ENCODE measurements around the gene AEBP1. TPM values are rescaled to one million over a fixed set of nuclear protein-coding genes. Genes with fewer than 3 reads are reported as not detected.

AEBP1 gene
- total RNA-seq, 6 experiments from 2014 or later = 69.7 to 83.2 (median 76.4) TPM

DNA sequence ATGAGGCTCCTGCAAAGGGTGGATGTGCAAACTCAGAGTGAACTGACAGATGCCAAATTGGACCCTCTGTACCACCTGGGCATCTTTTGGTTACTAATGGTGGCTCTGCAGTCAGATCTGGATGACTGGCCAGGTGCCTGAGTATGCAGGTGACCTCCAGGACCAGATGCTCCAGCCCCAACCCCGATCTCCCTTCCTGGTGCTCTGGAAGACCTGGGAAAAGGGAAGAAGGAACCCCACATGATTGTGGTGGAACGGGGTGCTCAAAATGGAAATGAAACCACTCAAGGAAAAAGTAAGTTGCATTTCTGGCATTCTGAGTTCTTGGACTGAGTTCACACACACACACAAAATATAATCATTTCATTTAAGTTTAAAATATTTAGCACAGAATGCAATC, 9.8 kb upstream of the AEBP1 start:
- Mint-ChIP-seq H3K4me3 (no peak overlapping the region), H3K4me1 (ENCODE audit: low read depth) (peaks cover 27% of the 10 kb centered on the region), H3K27me3 (ENCODE audit: insufficient read depth) (no peaks in the 10 kb centered on the region), H3K36me3 (ENCODE audit: low read depth) (no peaks in the 10 kb centered on the region), H3K27ac (no peak overlapping the region), H3K9me3 (no peaks in the 10 kb centered on the region)
- DNase-seq = no peak
- TF ChIP-seq, protein P1, sequence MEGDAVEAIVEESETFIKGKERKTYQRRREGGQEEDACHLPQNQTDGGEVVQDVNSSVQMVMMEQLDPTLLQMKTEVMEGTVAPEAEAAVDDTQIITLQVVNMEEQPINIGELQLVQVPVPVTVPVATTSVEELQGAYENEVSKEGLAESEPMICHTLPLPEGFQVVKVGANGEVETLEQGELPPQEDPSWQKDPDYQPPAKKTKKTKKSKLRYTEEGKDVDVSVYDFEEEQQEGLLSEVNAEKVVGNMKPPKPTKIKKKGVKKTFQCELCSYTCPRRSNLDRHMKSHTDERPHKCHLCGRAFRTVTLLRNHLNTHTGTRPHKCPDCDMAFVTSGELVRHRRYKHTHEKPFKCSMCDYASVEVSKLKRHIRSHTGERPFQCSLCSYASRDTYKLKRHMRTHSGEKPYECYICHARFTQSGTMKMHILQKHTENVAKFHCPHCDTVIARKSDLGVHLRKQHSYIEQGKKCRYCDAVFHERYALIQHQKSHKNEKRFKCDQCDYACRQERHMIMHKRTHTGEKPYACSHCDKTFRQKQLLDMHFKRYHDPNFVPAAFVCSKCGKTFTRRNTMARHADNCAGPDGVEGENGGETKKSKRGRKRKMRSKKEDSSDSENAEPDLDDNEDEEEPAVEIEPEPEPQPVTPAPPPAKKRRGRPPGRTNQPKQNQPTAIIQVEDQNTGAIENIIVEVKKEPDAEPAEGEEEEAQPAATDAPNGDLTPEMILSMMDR (IDR thresholded peaks at IDR 0.05) = no peak

DNA sequence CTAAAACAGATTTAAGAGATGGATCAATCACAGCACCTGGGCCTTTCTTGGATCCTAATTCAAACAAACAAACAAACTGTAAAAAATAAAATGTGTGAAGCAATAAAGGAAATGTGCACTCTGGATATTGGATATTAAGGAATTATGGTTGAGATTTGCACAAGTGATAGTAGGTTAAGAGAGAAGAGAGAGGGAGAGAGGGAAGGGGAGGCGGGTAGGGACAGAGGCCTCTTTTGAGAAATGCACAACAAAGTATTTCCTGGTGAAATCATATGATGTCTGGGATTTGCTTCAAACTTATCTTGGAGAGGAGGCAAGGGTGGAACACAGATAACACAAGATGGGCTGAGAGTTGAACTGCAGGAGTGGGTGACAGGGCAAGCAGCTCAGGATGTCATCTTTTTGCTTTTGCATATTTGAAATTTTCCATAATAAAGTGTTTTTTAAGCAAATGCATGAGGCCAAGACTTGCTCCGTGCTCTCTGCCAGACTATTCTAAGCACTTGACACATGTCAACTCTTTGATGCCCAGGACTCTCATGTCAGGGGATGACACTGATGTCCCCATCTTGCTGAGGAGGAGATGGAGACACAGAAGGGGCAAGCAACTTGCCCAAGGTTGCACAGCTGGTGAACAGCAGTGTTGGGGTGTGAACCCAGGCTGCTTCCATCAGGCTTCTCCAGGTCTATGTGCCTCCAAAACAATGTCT, 9.1 kb upstream of the AEBP1 start:
- TF ChIP-seq, protein P1 (IDR thresholded peaks at IDR 0.05) = no peak
- Mint-ChIP-seq H3K4me3 (no peak overlapping the region), H3K27ac (no peak overlapping the region), H3K9me3 (no peaks in the 10 kb centered on the region), H3K27me3 (ENCODE audit: insufficient read depth) (no peaks in the 10 kb centered on the region), H3K36me3 (ENCODE audit: low read depth) (no peaks in the 10 kb centered on the region), H3K4me1 (ENCODE audit: low read depth) (peaks cover 30% of the 10 kb centered on the region)
- DNase-seq = no peak

DNA sequence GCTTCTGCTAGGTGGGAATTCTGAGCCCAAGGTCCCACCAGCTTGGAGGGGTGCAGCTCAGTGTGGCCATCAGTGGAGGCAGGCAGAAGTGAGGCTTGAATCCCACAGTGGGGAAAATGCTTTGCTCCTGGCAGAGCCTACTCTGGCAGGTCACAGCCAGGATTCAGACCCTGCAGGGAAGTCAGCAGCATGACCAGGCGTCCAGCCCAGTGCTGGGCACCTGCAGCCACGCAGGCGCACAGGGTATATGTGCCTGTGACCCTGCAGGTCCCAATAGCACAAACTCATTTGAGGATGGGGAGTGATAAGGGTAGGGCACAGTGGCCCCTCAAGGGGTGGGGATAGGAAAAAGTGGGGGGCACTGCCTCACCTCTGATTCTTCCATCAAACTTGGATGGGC, 8.4 kb upstream of the AEBP1 start:
- H3K4me3 Mint-ChIP-seq = no peak overlapping the region
- H3K27me3 Mint-ChIP-seq (ENCODE audit: insufficient read depth) = no peaks in the 10 kb centered on the region; the same call in 1 of the 2 replicates
- DNase-seq = no peak
- peaks cover 30% of the 10 kb centered on the region for H3K4me1 Mint-ChIP-seq (ENCODE audit: low read depth)
- H3K9me3 Mint-ChIP-seq = no peaks in the 10 kb centered on the region
- H3K27ac Mint-ChIP-seq = no peak overlapping the region
- H3K36me3 Mint-ChIP-seq (ENCODE audit: low read depth) = no peaks in the 10 kb centered on the region
- TF ChIP-seq, protein P1 (IDR thresholded peaks at IDR 0.05) = no peak

DNA sequence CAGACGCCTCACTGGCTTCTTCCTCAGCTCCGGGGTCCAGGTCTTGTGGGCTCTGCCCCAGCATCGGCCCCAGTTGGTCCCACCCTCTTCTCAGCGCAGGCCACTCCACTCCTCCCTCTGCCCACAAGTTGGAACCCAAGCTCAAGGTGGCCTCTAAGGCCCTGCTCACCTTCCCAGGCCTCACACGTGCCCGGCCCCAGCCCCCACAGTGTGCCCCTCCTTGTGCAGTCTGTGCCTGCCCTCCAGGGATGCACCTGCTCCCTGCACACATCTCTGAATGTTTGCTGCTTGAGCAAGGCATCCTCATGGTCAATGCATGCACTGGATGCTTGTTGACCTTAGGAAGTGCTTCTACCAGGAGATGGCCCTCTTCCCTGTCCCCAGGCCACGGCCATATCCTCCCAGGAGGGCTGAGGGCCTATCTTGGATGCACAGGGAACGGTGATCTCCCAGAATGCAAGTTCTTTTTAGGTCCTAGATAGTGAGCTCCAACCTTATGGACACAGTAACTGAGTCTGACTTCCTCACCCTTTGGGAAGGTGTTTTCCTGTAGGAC, 7.7 kb upstream of the AEBP1 start:
- no peak overlapping the region for H3K4me3 Mint-ChIP-seq
- no peaks in the 10 kb centered on the region; the same call in 1 of the 2 replicates for H3K27me3 Mint-ChIP-seq (ENCODE audit: insufficient read depth)
- H3K36me3 Mint-ChIP-seq (ENCODE audit: low read depth) = no peaks in the 10 kb centered on the region
- H3K27ac Mint-ChIP-seq = no peak overlapping the region
- no peak for DNase-seq
- no peaks in the 10 kb centered on the region for H3K9me3 Mint-ChIP-seq
- TF ChIP-seq, protein P1 (IDR thresholded peaks at IDR 0.05) = no peak
- H3K4me1 Mint-ChIP-seq (ENCODE audit: low read depth) = peaks cover 30% of the 10 kb centered on the region

DNA sequence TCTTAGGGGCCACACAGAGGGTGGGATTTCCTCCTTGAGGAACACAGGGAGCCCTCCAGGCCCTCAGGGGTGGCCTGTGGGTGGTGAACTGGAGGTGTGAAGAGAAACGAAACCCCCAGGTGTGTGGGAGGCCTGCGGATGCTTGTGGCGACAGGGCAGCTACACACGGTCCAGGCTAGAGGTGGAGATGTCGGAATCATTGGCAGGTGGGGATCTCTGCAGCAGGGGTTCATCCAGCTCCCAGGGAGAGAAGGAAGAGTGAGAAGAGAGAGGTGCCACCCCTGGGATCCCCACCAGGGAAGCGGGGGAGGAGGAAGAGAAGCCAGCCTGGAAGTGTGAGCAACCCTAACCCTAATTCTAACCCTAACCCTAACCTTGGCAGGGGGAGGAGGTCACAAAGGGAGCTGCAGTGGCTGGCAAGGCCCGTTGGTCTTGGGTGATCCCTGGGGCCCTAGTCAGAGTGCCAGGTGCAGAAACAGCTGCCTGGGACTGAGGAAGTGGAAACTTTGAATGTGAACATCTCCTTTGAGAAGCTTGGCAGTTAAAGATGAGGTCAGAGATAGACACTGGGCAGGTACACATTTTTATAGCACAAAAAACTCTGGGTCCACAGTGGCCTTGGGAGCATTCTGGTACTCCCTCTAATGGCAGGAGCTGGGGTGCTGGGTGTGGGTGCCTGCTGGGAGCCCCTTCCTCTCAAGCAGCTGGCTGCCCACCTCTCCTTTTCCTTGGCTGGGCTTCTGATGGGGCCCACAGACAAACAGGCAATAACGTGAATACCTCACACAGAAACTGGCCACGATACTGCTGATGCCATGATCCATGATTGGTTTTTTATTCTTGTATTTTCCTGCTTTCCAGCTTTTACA, 6.8 kb upstream of the AEBP1 start:
- H3K27me3 Mint-ChIP-seq (ENCODE audit: insufficient read depth) = no peaks in the 10 kb centered on the region; the same call in 1 of the 2 replicates
- H3K36me3 Mint-ChIP-seq (ENCODE audit: low read depth) = no peaks in the 10 kb centered on the region
- H3K4me1 Mint-ChIP-seq (ENCODE audit: low read depth) = peaks cover 36% of the 10 kb centered on the region
- no peak overlapping the region for H3K4me3 Mint-ChIP-seq
- no peaks in the 10 kb centered on the region for H3K9me3 Mint-ChIP-seq
- TF ChIP-seq, protein P1 (IDR thresholded peaks at IDR 0.05) = no peak
- DNase-seq = no peak
- no peak overlapping the region for H3K27ac Mint-ChIP-seq

Data from HFFc6 (cell line).